ENCODE data around the gene GPI.

The GPI gene

DNA sequence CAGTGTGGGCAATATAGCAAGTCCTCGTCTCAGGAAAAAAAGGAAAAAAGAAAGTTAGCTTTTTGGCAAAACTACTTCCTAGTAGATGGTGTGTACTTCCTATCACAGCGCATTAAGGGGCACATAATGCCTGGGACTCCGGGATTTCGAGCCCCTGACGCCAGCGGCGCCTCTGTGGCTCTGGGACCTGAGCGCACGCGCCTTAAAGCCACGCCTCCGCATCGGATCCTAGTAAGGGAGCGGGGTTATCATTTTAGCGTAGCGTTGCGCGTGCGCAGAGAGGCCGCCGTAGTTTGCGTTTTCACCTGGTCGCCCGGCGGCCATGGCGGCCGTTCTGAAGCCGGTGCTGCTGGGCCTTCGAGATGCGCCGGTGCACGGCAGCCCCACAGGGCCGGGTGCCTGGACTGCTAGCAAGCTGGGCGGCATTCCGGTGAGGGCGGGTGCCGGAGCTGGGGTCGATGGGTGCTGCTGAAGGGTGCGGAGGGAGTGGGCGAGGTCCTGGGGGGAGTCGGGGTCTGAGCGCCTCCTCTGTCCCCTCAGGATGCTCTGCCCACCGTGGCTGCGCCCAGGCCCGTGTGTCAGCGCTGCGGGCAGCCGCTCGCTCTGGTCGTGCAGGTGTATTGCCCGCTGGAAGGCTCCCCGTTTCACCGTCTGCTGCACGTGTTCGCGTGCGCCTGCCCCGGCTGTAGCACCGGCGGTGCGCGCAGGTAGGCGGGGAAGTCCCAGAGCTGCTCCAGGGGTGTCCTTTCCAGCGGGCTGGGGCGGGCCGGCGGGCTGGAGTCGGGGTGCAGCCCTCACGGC is 39.3 kb downstream of the GPI start, which contains the start of gene PDCD2L:
TSS of gene PDCD2L (plus strand) at position 291 of the 801 bp plus-strand sequence. CDS start at position 323, 32 bp downstream.
- peak; percentile 99 for DNase-seq (ENCODE audit: low spot score)

- no peak for DNase-seq (ENCODE audit: low spot score)
Observed at GRCh38 chr19:34405892-34406660, 41.1 kb downstream of the GPI start.

DNA sequence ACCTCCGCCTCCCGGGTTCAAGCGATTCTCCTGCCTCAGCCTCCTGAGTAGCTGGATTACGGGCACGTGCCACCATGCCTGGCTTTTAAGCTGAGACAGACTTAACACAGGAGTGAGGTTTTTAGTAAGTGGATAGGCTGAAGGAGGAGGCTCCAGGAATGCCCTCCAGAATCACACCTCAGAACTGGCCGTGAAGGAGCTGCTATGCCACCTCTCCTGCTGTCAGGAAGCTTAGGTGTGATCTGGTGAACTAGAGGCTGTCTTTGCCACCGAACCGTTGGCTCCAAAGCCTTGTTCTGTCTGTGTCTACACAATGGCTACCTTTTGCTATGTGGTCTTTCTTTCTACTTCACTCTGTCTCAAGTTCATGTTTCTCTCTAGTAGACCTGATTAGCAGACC is 43.4 kb downstream of the GPI start:
- DNase-seq (ENCODE audit: low spot score) = no peak

DNA sequence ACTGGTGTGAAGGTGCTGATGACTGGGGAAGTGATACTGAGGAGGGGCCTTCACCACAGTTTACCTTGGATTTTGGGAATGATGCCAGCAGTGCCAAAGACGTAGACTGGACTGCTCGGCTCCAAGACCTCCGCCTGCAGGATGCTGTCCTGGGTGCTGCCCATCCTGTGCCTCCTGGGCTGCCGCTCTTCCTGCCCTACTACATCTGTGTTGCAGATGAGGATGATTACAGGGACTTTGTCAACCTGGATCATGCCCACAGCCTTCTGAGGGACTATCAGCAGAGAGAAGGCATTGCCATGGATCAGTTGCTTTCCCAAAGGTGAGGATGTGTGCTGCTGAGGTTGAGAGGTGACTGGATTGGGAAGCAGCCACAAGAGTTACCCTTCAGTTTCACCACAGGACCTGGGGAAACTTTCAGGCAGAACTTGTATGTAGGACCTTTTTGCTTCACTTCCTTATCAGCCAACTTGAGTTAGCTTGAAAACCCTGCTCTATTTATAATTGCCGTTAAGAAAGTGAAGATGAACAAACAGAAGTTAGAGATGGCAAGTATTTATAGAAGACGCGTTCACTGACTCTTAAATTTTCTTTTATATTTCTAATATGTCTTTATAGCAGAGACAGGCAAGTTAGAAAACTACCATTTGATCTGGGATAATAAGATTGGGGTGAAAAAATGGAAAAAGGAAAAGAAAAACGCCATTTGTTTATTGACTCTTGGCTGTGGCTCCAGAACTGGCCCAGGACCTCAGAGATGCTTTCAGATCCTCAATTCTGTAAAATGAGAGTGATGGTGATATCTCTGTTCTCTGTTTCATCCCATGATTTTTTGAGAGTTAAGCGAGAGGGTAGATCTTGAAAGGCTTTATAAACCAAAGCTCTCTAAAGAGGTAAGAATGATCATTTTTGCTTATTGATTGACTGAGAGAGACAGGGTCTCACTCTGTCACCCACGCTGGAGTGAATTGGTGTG is 44.5 kb downstream of the GPI start:
- no peak for DNase-seq (ENCODE audit: low spot score)

GRCh38 chr19:34411216-34411615 is 46.2 kb downstream of the GPI start:
- DNase-seq (ENCODE audit: low spot score) = no peak

GRCh38 chr19:34416021-34416545 is 51.1 kb downstream of the GPI start:
- DNase-seq (ENCODE audit: low spot score) = no peak

GRCh38 chr19:34418300-34418699 is 53.3 kb downstream of the GPI start:
- no peak for DNase-seq (ENCODE audit: low spot score)

GRCh38 chr19:34426096-34426661 is 61.2 kb downstream of the GPI start:
- no peak for DNase-seq (ENCODE audit: low spot score)

DNA sequence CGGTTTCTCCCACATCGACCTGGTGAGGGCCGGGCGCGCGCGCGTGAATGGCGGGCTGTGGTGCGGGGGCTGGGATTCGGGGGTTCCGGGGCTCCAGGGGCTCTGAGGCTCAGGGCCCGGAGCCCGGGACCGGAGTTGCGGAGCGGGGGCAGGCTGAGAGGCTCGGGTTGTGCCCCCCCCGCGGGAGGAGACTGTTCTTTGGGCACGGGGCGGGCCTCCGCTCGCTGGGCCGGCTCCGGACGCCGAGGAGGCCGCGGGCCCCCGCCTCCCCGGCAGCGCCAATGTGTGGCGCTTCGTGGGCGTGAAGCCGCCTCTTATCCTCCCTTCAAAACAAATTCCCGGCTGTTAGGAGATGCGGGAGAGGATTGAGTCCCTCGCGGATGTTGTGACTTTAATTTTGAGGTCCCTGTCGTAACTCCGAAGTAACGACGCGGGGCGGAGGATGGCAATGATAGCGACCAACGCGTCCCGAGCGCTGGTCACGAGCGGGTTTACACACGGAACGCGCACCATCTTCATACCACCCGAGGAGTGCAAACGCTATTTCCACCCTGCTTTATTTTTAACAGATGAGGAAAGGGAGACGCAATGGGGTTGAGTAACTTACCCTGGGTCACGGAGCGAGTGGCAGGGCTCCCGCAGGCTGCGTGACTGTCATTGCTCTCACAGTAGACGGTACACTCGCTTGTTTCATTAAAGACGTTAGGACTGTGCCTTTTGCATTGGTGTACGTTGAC is 63.7 kb downstream of the GPI start:
- DNase-seq (ENCODE audit: low spot score) = peak; percentile 81

GRCh38 chr19:34429553-34429952 is 64.6 kb downstream of the GPI start:
- no peak for DNase-seq (ENCODE audit: low spot score)

DNA sequence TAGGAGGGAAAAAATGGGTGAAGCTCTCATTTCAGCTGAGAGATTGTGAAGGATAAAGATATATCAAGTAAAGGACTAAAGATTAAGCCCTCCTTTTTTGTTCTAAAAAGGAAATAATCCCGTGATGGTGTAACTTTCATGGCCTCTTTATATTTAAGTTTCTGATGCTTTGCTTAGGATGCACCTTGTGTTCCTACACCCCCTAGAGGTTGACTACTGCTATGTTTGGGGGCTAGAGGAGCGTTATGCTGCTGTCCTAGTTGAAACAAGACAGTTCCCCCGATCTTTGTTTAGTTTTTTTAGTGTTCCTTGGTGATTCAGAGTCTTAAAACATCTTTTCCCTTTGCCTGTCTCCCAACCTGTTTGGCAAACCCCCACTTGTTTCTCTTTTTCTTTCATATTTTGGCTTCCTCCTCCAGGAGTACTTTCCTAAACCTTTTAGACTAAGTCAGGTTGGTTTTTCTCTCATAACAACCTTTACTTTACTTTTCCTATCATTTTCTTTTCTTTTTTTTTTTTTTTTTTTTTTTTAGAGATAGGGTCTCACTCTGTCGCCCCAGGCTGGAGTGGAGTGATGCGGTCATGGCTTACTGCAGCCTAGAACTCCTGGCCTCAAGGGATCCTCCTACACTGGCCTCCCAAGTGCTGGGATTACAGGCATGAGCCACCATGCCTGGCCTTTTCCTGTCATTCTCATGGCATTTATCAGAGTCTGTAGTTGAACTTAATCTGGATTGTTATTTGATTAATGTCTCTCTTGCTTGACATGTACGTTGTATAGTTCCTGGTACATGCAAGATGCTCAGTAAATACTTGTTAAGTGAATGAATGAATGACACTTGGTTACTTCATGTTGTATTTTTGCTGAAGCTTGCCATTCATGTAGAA is 66.0 kb downstream of the GPI start:
- DNase-seq (ENCODE audit: low spot score) = peak; percentile 51

- DNase-seq (ENCODE audit: low spot score) = no peak
Observed at GRCh38 chr19:34431681-34432402, 66.8 kb downstream of the GPI start.

- no peak for DNase-seq (ENCODE audit: low spot score)
Observed at GRCh38 chr19:34432797-34433196, 67.8 kb downstream of the GPI start.

DNA sequence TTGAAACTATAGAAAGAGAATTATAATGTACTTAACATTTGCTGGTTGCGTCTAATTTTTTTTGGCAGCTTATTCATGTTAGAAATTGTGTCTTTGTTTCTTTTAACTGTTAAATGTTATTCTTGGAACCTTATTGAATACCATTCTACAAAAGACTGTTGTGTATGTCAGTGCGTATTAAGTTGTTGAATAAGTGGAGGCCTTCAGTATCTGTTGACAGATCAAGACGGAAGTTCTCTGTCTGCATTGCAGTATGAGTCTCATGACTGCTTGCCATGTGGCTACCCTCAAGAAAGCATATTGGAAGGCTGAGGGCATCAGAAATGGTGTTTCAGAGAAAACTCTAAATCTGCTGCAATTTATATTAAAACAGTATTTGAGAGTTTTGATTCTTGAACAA is 71.7 kb downstream of the GPI start:
- DNase-seq (ENCODE audit: low spot score) = no peak

- no peak for DNase-seq (ENCODE audit: low spot score)
Observed at GRCh38 chr19:34448191-34448590, 83.2 kb downstream of the GPI start.
